Neural crest cell (in vitro differentiated cells): ENCODE results near the gene PDZRN4. TPM values are rescaled to one million over a fixed set of nuclear protein-coding genes. Genes with fewer than 3 reads are reported as not detected.

Experiments used
- DNase-seq: peaks from one replicate; pipeline ENCODE4 v3.0.0; 2021; ENCODE audit warnings: low read depth, mixed read lengths, low spot score
- H3K27ac Mint-ChIP-seq: one replicate; pipeline ENCODE4 v1.8.0; 2021; ENCODE audit warnings: mild to moderate bottlenecking, mixed read lengths; ENCODE audit not compliant: unreplicated experiment
- H3K27me3 Mint-ChIP-seq: 2 replicates; pipeline ENCODE4 v1.8.0; 2021; ENCODE audit warnings: low read depth, mild to moderate bottlenecking, mixed read lengths
- H3K36me3 Mint-ChIP-seq: 2 replicates; pipeline ENCODE4 v1.8.0; 2021; ENCODE audit warnings: low read depth, mild to moderate bottlenecking, mixed read lengths
- H3K4me1 Mint-ChIP-seq: 2 replicates; pipeline ENCODE4 v1.8.0; 2021; ENCODE audit warnings: mixed read lengths
- H3K4me3 Mint-ChIP-seq: one replicate; pipeline ENCODE4 v1.8.0; 2021; ENCODE audit warnings: mild to moderate bottlenecking, mixed read lengths
- H3K9me3 Mint-ChIP-seq: 2 replicates; pipeline ENCODE4 v1.8.0; 2021; ENCODE audit warnings: mixed read lengths
- CTCF ChIP-seq: fragments of 200-600 bp; sonication (generic); conservative IDR thresholded peaks from 2 replicates; pipeline ENCODE4 v1.5.0; 2021; ENCODE audit warnings: antibody characterized with exemption, mild to moderate bottlenecking
- total RNA-seq: library from RNA; stranded (reverse); gene quantifications from 2 replicates; pipeline ENCODE4 v1.2.1, GENCODE V29; 2021

PDZRN4 gene
- total RNA-seq, 1 donor from 2014 or later: 2.5 TPM

- Mint-ChIP-seq H3K36me3 (no peaks in the 10 kb centered on the region), H3K27me3 (no peaks in the 10 kb centered on the region)
- TF ChIP-seq CTCF: no peak
These were observed 378.6 kb downstream of the PDZRN4 start for GRCh38 chr12:41566703-41567102.

GRCh38 chr12:41573445-41573844, 385.3 kb downstream of the PDZRN4 start:
- no peak for TF ChIP-seq CTCF

More at GRCh38 chr12:41566703-41567102, 378.6 kb downstream of the PDZRN4 start:
- DNase-seq: no peak
- no peak overlapping the region for H3K4me3 Mint-ChIP-seq
- no peaks in the 10 kb centered on the region for H3K9me3 Mint-ChIP-seq
- H3K27ac Mint-ChIP-seq: no peak overlapping the region
- no peaks in the 10 kb centered on the region for H3K4me1 Mint-ChIP-seq

GRCh38 chr12:41576925-41577324, 388.8 kb downstream of the PDZRN4 start:
- Mint-ChIP-seq H3K9me3 (peaks cover 3% of the 10 kb centered on the region), H3K36me3 (peaks cover 3% of the 10 kb centered on the region), H3K4me1 (peaks cover 15% of the 10 kb centered on the region), H3K27me3 (no peaks in the 10 kb centered on the region), H3K4me3 (no peak overlapping the region), H3K27ac (no peak overlapping the region)
- DNase-seq: no peak
- TF ChIP-seq CTCF: no peak

More at GRCh38 chr12:41573445-41573844, 385.3 kb downstream of the PDZRN4 start:
- Mint-ChIP-seq H3K4me3 (no peak overlapping the region), H3K9me3 (no peaks in the 10 kb centered on the region), H3K4me1 (peaks cover 11% of the 10 kb centered on the region), H3K27ac (no peak overlapping the region), H3K27me3 (no peaks in the 10 kb centered on the region), H3K36me3 (no peaks in the 10 kb centered on the region)
- no peak for DNase-seq

- no peak for DNase-seq
- Mint-ChIP-seq H3K4me3 (no peak overlapping the region), H3K4me1 (peaks cover 15% of the 10 kb centered on the region), H3K27me3 (no peaks in the 10 kb centered on the region), H3K27ac (no peak overlapping the region), H3K36me3 (peaks cover 3% of the 10 kb centered on the region), H3K9me3 (peaks cover 3% of the 10 kb centered on the region)
- no peak for TF ChIP-seq CTCF
These were observed 389.9 kb downstream of the PDZRN4 start for GRCh38 chr12:41577995-41578394.

GRCh38 chr12:41585784-41586183, 397.7 kb downstream of the PDZRN4 start:
- TF ChIP-seq CTCF: no peak
- H3K4me1 Mint-ChIP-seq: no peaks in the 10 kb centered on the region
- peaks cover 3% of the 10 kb centered on the region for H3K36me3 Mint-ChIP-seq
- no peaks in the 10 kb centered on the region for H3K27me3 Mint-ChIP-seq
- no peak for DNase-seq
- H3K27ac Mint-ChIP-seq: no peak overlapping the region
- H3K9me3 Mint-ChIP-seq: peaks cover 3% of the 10 kb centered on the region
- no peak overlapping the region for H3K4me3 Mint-ChIP-seq

GRCh38 chr12:41587574-41587973, 399.5 kb downstream of the PDZRN4 start:
- Mint-ChIP-seq H3K9me3 (peaks cover 4% of the 10 kb centered on the region), H3K4me1 (peaks cover 8% of the 10 kb centered on the region), H3K4me3 (no peak overlapping the region), H3K36me3 (peaks cover 2% of the 10 kb centered on the region), H3K27me3 (no peaks in the 10 kb centered on the region), H3K27ac (no peak overlapping the region)
- DNase-seq: no peak
- TF ChIP-seq CTCF: no peak
